DND-41 (cell line): ENCODE results near the gene TNFAIP8.

ENCODE experiments used
- CTCF ChIP-seq: IDR thresholded peaks from 2 replicates; pipeline ENCODE4 v1.5.1; 2012; ENCODE audit warnings: borderline replicate concordance, low read length, moderate library complexity, mild to moderate bottlenecking; ENCODE audit not compliant: poor library complexity, severe bottlenecking; ENCODE audit errors: extremely low read depth
- EZH2 ChIP-seq: IDR thresholded peaks from 3 replicates; pipeline ENCODE4 v1.6.1; 2012; ENCODE audit warnings: borderline replicate concordance, low read depth, mild to moderate bottlenecking, moderate library complexity, low read length, inconsistent platforms; ENCODE audit not compliant: severe bottlenecking

- TF ChIP-seq CTCF: no peak
- TF ChIP-seq EZH2: no peak
Observed at GRCh38 chr5:119370486-119370885, 14.7 kb downstream of the TNFAIP8 start.
